Fibroblast of peridontal ligament (primary cell): Measurements from ENCODE around the gene FKBP2.
"Not testable (repeated sequence)": the region's sequence is repeated elsewhere in the genome, so short reads cannot be mapped to it uniquely, and the experiment has no call there.

Source experiments
- DNase-seq: peaks from one replicate; pipeline ENCODE4 v3.0.0-alpha.2; 2010; ENCODE audit errors: extremely low read depth

Gene FKBP2

DNA sequence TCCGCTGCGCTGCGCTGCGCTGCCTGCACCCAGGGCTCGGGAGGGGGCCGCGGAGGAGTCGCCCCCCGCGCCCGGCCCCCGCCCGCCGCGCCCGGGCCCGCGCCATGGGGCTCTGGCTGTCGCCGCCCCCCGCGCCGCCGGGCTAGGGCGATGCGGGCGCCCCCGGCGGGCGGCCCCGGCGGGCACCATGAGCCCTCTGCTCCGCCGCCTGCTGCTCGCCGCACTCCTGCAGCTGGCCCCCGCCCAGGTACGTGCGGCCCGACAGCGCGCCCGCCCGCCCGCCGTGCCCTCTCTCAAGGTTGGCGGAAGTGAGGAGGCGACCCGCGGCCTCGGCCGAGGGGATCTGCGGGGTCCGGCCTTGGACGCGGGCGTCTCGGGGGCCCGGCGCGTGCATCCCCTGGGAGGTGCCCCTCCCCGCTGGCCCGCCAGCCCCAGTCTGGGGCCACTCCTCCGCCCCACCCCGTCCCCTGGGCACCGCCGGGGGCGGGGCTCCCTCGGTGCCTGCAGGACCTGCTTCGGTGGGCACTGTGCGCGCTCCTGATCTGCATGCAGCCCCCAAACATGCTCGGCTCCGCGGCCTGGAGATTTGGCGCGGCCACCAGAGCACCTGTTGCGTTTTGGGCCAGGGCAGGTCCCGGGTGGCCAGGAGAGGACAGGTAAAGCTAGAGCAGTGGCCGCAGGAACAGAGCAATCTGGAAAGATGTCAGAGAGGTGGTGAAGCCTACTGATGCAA is 6.1 kb upstream of the FKBP2 start:
- DNase-seq = no peak

GRCh38 chr11:64235437-64236161 is 5.3 kb upstream of the FKBP2 start:
- no peak for DNase-seq

DNA sequence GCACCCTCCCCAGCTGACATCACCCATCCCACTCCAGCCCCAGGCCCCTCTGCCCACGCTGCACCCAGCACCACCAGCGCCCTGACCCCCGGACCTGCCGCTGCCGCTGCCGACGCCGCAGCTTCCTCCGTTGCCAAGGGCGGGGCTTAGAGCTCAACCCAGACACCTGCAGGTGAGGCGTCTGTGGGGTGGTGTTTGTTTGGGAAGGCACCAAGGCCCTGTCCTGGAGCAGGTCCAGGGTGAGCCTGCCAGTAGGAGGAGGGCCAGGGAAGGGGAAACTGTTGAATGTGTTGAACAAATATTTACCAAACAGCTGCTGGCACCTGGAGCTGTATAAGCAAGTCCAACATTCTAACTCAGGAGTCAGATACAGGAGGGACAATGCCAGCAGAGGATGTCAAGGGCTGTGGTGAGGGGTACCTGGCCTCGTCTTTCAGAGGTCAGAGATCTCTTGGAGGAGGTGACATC is 3.4 kb upstream of the FKBP2 start:
- no peak for DNase-seq

GRCh38 chr11:64238076-64238475 is 2.8 kb upstream of the FKBP2 start:
- no peak for DNase-seq

GRCh38 chr11:64238999-64239398 is 1.9 kb upstream of the FKBP2 start:
- no peak for DNase-seq

- DNase-seq = no peak
These were observed 1.0 kb upstream of the FKBP2 start for GRCh38 chr11:64239662-64240434.

DNA sequence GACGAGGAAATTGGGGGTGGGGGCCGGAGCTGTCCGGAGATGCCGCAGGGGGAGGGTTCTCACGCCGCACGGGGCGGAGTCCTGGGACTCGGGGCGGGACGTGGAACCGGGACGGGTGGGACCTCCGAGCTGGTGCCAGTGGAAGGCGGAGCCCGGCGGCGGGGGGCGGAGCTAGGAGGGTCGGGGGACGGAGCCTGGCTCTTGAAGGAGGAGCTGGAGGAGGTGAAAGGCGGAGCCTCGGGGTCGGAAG is 271 bp downstream of the FKBP2 start:
- peak; percentile 98 for DNase-seq

DNA sequence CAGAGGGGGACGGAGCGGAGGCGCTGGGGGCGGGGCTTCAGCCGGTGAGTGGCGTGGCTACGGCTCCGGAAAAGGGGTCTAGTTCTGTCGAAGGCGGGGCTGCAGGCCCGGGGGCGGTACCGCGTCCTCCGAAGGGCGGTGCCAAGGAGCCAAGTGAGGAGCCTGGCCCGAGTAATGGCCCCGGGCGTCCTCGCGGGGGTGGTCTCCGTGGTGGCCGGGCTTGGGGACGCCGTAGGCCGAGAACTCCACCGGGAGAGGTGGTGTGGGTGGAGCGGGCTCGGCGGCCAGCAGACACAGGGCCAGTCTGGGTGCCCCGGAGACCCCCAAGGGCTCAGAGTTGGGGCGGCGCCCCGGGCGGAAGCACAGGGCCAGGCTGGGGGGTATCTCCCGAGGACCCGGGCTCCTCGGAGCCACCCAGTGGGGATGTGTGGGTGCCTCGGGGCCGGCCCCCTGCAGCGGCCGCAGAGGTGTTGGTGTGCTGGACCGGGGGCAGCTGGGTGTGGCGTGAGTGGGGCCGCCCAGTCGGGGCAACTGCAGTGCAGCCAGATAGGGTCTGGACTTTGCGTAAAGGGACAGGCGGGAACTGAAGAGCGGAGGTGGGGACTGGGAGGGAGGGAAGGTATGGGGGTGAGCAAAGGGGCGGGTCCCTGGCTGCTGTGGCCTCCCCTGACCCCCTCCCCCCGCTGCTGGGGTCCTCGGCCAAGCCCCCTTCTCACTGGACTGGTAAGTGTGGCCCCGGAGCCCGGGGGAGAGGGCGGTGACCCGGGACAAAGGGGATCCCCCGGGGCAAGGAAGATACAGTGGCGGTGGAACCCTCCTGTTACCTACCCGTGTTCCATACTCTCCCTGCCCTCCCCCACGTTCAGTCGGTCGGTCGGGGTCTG is 838 bp downstream of the FKBP2 start:
- DNase-seq = no peak

DNA sequence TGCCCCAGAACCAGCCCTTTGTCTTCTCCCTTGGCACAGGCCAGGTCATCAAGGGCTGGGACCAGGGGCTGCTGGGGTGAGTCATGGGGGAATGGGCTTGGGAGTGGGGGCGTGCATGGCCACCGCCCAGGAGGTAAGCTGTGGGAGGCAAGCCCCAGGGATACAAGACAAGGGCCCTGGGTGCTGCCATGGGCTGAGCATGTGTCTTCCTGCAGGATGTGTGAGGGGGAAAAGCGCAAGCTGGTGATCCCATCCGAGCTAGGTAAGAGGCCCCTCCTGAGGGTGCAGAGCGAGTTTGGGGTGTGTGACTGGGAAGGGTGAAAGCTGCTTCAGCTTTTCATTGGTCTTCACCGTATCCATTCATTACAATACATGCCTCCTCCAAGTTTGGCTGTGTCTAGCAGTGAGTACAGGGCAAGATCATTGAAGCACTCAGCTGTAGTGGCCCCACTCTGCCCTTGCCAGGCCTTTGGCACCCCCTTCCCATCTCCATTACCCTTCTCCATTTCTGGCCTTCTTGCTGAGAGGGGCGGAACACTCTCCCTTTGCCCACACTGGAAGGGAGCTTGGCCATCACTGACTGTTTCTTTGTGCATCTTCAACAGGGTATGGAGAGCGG is 2.5 kb downstream of the FKBP2 start:
- DNase-seq = no peak

DNA sequence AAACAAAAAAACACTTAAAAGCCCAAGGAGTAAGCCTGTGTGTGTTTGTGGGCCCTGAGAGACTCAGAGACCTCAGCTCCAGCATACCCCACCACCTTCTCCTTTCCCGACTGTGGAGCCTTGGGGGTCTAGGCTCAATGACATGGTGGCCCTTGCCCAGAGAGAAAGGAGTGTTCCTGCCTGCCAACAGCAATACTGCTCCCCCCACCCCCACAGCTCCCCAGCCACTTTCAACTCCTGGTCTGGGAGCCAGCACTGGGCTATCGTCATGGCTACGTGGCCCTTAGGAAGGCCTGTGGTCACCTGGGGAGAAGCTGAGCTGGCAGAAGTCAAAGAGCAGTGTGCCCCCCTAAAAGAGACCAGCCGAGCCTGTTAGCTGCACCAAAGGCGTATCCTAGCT is 3.2 kb downstream of the FKBP2 start:
- DNase-seq = no peak

DNA sequence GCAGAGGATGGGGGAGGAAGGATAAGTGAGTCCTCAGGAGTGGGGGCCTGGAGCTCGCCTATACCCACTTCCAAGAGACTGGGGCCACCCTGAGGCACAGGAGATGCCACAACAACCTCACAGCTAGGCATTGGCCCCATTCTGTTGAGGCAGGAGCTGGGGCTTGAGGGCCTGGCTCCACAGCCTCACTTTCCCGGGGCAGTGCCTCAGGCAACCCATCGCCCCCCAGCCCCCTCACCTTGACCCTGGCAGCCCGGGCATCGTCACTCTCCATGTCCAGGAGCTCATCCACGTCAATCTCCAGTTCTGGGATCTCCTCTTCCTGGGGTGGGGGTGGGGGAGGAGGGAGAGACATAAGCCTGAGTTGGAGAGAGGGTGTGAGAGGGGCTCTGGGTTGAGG is 4.1 kb downstream of the FKBP2 start:
- DNase-seq = no peak

GRCh38 chr11:64245401-64245796 is 4.5 kb downstream of the FKBP2 start:
- no peak for DNase-seq

- peak; percentile 77 for DNase-seq
These were observed 5.1 kb downstream of the FKBP2 start for GRCh38 chr11:64245797-64246620.

DNA sequence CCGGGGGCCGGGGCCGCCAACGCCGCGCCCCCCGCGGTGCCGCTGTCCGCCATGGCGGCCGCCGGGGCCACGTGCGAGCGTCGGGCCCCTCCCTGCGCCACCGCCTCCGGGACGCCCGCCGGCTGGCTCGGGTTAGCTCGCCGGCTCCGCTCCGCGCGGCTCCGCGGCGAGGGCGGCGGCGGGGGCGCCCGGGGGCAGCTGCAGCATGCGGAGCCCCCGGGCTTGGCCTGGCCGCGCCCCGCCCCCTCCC is 5.7 kb downstream of the FKBP2 start:
- DNase-seq = not testable (repeated sequence)

GRCh38 chr11:64246871-64247728 is 6.2 kb downstream of the FKBP2 start, which contains the start of gene PPP1R14B:
TSS of gene PPP1R14B (minus strand) at chr11:64246943. CDS start at chr11:64246673, 270 bp downstream.
- peak; percentile 68 for DNase-seq

GRCh38 chr11:64247729-64248531 is 7.0 kb downstream of the FKBP2 start:
- DNase-seq = no peak

DNA sequence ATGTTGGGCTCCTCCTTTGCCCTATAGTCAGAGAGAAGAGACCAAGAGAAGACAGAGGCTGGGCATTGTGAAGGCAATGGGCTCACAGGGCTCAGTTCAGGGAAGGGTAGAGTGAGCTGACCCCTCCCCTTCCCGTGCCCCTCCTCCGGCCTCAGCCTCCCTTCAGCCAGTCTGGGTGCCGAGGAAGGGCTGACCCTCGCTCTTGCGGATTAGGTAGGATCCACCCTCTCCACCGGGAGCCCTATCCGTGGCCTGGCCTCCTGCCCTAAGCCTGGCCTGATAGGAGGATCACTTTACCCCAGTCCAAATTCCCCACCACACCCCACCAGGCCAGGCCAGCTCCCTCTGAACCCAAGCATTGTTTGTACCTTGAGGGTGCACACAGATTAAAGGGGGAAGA is 7.7 kb downstream of the FKBP2 start:
- no peak for DNase-seq

DNA sequence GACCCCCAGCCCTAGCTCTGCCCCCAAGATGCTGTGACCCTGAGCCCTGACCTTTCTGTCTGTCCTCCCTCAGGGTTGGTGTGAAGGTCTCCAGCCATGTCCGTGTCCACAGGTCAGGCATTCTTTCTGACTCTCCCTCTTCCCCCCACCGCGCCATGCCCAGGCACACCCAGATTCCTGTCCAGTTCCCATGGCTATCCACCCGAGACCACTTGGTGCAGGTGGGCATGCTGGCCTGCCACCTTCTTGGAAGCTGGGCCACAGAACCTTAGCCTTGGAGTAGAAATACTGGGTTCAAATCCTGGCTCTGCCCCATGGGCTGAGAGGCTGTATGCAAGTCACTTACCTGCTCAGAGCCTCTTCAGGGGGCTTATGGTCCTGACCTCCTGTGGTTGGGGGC is 8.1 kb downstream of the FKBP2 start:
- DNase-seq = no peak
